DMS79 (cell line): Measurements from ENCODE around the gene CACNB1.
"Not testable (repeated sequence)": the region's sequence is repeated elsewhere in the genome, so short reads cannot be mapped to it uniquely, and the experiment has no call there.

Source experiments
- DNase-seq: peaks from one replicate; lab custom pipeline; 2025; lab: John Stamatoyannopoulos, UW

The CACNB1 gene

GRCh38 chr17:39151150-39151942 is 46.1 kb downstream of the CACNB1 start, which contains the start of gene PLXDC1:
Gene PLXDC1 (minus strand): TSS chr17:39151637. CDS start chr17:39151437, 200 bp downstream.
- DNase-seq: no peak

GRCh38 chr17:39150795-39151149 is 46.7 kb downstream of the CACNB1 start:
- DNase-seq: no peak

GRCh38 chr17:39150104-39150634 is 47.3 kb downstream of the CACNB1 start:
- DNase-seq: no peak

GRCh38 chr17:39147221-39148185 is 50.0 kb downstream of the CACNB1 start:
- no peak for DNase-seq

- no peak for DNase-seq
Observed at GRCh38 chr17:39146273-39146672, 51.2 kb downstream of the CACNB1 start.

GRCh38 chr17:39145143-39145542 is 52.3 kb downstream of the CACNB1 start:
- no peak for DNase-seq

GRCh38 chr17:39144416-39144840 is 53.0 kb downstream of the CACNB1 start:
- peak; percentile 94 for DNase-seq

GRCh38 chr17:39143552-39144093 is 53.8 kb downstream of the CACNB1 start:
- DNase-seq: no peak

- no peak for DNase-seq
Observed at GRCh38 chr17:39141915-39142664, 55.4 kb downstream of the CACNB1 start.

- no peak for DNase-seq
Observed at GRCh38 chr17:39141294-39141693, 56.2 kb downstream of the CACNB1 start.

GRCh38 chr17:39139561-39139960 is 57.9 kb downstream of the CACNB1 start:
- no peak for DNase-seq

GRCh38 chr17:39139161-39139511 is 58.3 kb downstream of the CACNB1 start:
- no peak for DNase-seq

- DNase-seq: no peak
Observed at GRCh38 chr17:39138431-39139160, 58.9 kb downstream of the CACNB1 start.

- no peak for DNase-seq
Observed at GRCh38 chr17:39134878-39135277, 62.6 kb downstream of the CACNB1 start.

GRCh38 chr17:39132192-39132610 is 65.3 kb downstream of the CACNB1 start:
- no peak for DNase-seq

- no peak for DNase-seq
Observed at GRCh38 chr17:39131616-39132015, 65.9 kb downstream of the CACNB1 start.

- no peak for DNase-seq
Observed at GRCh38 chr17:39130205-39130604, 67.3 kb downstream of the CACNB1 start.

GRCh38 chr17:39129544-39129943 is 67.9 kb downstream of the CACNB1 start:
- DNase-seq: not testable (repeated sequence)

GRCh38 chr17:39126436-39126835 is 71.0 kb downstream of the CACNB1 start:
- DNase-seq: no peak

- no peak for DNase-seq
Observed at GRCh38 chr17:39125143-39125875, 72.2 kb downstream of the CACNB1 start.
